GM21576 (cell line): ENCODE measurements around the gene CYP39A1.
"Not testable (repeated sequence)": the region's sequence is repeated elsewhere in the genome, so short reads cannot be mapped to it uniquely, and the experiment has no call there.

ENCODE experiments used
- ATAC-seq: cut with Tn5 transposase; IDR thresholded peaks from one replicate; pipeline ENCODE4 v1.9.1; 2021; ENCODE audit warnings: mild to moderate bottlenecking, moderate library complexity; ENCODE audit not compliant: unreplicated experiment

Gene CYP39A1

DNA sequence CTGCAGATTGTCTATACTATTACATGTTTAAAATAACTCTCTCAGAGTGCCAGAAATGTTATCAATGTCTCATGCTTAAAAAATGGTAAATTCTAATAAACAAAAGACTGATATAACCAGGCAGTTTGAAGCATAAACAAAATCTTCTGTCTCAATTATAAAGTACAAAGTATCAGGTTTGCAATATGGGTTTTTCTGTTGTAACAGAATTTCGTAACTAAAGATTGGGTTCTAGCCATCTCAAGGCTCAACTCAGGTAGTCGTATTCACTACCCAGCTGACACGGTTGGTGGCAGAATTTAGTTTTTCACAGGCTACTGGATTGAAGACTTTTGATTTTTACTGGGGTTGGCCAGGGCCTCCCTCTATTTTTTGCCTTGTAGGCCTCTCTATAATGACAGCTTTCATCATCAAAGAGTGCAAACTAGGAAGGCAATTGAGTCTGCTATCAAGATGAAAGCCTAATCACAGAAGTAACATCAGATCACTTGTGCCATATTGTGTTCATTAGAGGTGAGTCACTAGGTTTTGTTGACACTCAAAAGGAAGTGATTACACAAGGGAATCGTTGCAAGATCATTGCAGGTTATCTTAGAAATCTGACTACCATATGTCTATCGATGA is 3.6 kb downstream of the CYP39A1 start:
- no peak for ATAC-seq

DNA sequence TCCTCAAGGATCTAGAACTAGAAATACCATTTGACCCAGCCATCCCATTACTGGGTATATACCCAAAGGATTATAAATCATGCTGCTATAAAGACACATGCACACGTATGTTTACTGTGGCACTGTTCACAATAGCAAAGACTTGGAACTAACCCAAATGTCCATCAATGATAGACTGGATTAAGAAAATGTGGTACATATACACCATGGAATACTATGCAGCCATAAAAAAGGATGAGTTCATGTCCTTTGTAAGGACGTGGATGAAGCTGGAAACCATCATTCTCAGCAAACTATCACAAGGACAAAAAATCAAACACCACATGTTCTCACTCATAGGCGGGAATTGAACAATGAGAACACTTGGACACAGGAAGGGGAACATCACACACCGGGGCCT is 4.5 kb downstream of the CYP39A1 start:
- ATAC-seq: not testable (repeated sequence)

DNA sequence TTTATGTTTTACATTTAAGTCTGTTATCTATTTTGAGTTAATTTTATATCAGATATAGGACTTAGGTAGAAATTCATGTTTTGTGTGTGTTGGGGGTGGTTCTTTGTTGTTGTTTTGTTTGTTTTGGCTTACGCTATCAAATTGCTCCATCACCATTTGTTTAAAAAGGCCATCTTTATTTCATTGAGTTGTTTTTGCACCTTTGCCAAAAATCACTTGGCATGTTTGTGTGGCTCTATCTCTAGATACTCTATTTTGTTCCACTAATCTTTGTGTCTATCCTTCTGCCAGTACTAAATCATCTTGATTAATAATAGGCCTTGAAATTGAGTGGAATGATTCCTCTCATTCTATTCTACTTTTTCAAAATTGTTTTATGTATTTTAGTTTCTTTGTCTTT is 7.4 kb downstream of the CYP39A1 start:
- no peak for ATAC-seq

DNA sequence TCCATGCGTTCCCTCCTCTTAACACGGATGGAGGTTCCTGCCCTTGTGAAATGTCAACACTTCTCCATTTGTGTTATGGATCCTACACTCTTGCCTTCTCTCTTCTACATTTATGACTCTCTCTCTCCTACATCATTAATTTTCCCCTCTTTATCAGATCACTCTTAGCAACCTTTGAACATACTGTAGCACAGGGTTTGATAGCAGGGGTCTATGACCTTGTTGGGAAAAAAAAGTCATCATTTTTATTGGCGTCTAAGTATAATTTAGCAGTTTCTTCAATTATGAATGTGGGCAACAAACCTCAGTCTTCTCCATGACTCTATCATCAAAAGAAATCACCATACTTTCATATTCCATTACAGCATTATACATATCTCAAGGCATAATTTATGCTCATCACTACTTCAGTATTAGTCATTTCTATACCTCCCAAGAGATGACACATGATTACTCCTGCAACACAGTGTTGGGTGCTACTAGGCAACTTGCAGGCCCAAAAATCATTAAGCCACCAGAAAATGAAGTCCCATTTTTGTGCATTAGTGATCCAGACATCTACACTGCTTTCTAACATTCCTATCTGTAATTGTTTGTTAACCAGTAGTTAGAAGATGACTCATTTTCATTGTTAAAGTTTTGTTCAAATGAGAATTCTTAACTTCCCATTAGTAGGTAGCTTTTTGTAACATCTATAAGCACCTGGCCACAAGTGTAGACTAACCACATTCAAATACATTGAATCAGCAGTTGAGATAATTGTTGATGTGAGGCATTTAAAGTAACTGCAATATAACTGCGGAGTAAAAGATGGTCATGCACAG is 9.5 kb downstream of the CYP39A1 start:
- no peak for ATAC-seq

DNA sequence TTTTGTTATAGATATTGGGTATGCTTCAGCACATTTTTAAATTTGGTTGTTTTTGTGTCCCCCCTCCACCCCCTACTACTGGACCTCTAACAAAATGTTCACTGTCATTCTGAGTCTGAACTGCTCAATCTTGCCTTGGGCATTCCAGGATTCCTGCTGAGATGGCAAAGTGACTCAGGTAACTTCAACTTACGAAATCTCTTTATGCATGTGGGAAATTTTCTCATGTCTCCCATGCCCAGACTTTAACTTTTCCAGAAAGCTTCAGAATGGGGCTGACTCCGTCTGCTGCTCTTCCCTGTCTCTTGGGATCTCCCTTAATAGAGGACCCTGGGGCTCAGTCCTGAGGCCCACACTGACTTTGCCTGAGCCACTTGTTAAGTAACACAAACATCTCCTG is 14.0 kb downstream of the CYP39A1 start:
- no peak for ATAC-seq

DNA sequence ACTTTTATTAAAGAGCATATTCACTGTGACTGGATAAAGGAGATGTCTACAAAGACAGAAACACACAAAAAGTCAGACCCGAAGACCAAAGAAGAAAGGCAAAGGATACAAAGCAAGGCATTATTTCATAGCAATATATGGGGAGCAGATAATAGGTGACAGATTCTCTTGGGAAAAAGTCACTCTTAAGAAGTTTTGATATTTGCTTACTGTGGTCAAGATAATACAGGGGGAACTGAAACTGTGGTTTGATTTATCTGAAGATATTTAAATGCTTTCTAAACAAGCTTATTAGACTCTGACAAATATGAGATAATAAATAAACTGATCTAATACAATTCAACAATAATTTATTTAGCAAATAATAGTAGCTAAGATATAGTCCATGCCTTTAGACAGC is 14.7 kb downstream of the CYP39A1 start:
- ATAC-seq: no peak

DNA sequence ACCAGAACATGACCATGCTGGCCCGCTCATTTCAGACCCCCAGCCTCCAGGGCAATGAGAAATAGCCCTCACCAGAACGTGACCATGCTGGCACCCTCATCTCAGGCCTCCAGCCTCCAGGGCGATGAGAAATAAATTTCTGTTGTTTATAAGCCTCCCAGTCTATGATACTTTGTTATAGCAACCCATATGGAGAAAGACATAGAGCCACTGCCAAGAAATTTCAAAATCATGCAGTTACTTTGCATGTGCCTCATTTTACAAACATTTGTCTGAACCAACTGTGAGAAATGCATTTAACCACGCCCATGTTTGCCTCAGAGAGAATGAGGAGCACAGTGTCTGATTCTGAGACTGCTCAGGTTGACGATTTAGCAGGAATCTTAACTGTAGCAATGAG is 15.5 kb downstream of the CYP39A1 start:
- no peak for ATAC-seq

DNA sequence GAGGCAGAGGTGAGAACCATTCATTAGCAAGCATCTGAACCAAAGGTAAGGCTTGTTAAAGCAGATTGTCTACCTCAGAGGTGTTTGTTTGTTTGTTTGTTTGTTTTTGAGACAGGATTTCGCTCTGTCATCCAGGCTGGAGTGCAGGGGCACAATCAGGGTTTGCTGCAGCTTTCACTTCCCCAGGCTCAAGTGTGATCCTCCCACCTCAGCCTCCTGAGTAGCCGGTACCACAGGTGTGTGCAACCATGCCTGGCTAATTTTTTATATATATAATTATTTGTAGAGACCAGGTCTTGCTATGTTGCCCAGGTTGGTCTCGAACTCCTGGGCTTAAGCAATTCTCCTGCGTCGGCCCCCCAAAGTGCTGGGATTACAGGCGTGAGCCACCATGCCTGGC is 17.2 kb downstream of the CYP39A1 start:
- ATAC-seq: no peak

DNA sequence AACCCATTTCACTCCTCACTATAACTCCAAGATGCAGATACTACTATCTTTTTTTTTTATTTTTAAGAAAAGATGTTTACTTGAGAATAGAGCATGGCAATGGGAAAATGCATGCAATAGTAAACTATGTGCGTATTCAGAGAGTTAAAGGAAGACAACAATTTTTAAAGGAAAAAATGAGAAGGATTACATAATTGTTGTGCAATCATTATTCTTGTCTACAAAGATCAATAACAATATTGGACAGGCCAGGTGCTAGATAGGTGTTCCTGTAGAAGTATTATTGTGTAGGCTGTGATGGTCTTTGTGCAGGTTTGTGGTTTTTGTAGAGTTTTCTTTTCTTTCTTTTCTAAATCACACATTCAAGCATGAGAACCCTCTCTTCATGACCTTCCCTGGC is 20.6 kb downstream of the CYP39A1 start:
- ATAC-seq: no peak

DNA sequence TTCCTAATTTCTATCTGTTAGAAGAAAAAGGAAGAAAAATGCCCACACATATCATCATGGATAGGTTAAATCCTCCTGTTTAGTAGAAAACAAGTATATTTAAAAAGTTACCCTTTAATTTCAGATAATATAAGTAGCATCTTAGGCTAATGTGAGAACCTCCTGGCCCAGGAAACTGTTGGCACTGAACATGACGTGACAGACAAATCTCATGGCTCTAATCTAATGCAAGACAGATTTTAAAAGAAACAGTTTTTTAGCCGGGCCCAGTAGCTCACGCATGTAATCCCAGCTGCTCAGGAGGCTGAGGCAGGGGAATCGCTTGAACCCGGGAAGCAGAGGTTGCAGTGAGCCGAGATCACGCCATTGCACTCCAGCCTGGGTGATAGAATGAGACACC is 22.9 kb downstream of the CYP39A1 start:
- no peak for ATAC-seq

DNA sequence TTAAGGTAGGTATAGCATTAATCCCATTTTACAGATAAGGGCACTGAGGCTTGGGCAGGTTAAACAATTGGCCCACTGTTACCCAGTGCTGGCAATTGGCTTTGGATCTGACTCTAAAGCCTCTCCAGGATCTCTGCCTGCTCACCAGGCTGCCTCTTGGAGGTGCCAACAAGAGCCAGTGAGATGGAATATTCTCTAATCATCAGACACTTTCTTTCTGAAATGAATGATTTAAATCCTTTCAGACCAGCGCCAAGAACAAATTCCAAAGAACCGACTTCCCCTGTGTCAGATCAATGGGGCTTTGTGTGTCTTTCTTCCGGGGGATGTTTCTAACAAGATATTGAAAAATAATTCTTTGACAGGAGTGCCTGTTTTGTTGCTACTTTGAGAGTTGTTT is 23.6 kb downstream of the CYP39A1 start:
- no peak for ATAC-seq

DNA sequence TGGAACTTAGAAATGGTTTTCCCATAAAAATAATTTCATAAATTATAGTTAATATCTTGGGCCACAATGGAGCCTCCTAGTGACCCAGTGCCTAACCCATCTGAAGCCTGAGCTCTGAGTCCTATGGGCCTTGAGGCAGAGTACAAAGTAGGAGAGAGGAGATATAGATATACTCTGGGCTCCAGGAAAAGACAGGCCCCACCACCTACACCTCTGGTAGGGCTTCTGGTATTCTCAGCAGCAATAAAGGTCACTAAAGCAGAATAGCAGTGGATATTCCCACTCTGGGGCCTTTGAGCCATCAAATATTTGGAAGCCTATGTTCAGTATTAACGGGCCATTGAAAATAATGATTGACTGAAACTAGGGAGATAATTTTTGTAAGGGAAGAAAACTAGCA is 24.1 kb downstream of the CYP39A1 start:
- no peak for ATAC-seq

DNA sequence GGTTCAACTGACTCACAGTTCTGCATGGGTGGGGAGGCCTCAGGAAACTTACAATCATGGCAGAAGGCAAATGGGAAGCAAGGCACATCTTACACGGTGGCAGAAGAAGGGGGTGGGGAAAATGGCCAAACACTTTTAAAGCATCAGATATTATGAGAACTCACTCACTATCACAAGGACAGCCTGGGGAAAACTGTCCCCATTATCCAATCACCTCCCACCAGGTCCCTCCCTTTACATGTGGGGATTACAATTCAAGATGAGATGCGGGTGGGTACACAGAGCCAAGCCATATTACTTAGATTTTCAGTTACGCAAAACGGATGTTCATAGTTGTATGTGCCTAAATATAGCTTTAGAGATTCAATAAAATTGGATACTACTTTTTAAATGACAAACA is 25.6 kb downstream of the CYP39A1 start:
- ATAC-seq: no peak

DNA sequence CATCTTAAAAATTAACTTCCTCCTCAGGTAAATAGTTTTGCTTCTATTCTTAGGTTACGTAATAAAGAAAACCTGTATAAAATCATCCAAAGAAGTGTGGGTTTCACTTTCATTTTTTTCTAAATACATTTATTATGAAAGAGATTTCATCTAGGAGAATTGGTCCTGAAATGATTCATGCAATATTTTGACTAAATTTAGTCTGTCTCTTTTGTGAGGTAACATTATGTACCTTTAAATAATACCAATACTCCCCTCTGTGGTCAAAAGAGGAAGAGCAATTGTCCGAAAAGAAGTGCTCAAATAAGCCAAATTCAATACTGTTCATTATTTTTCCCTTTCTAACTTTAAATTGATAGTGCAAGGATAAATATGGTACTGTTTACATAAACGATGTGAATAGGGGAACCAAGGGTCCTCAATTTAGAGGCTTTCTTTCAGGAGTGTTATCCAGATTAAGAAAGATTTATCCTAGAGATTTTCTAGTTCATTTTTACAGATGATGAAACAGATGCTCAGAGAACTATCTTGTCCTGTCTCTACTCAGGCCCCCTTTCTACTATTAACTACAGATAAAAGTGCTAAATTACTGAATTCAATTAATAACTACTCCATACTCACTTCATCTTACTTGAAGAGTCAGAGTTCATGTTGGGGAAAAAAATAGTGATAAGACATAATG is 26.2 kb downstream of the CYP39A1 start:
- peak; percentile 75 for ATAC-seq

DNA sequence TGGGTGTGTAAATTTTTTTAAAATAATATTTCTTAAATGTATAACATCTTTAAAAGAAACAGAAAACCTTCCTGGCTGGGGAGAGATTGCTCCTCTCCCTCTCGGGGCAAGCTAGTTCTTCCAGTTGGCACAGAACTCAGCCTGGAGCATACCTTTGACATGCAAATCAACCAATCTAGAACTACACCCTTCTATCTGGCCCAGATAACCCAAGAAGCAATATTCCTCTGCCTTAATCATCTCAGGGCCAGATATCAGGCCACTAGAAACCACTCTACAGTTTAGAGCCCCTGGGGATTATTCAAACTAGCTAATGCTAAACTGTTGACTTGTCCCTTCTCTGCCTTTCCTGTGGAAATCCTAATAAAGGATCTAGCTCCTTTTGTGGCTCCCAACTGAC is 33.9 kb downstream of the CYP39A1 start:
- ATAC-seq: no peak

DNA sequence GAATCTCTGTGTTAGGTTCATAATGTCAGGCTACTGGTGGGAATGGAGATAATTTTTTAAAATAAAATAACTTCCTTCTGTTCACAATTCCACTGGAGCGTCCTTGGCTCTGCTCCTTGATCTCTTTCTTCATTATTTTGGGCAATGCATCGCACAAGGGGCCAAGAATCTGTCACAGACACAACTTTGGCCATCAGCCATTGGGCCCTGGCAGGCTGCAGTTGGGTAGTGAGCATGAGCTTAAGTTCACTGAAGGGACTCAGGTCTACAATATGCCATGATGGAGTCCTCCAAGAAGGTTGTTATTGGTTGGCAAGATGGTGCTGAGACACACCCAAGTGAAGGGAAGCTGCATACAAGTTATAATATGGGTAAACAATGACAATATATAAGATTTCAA is 40.0 kb downstream of the CYP39A1 start:
- no peak for ATAC-seq

DNA sequence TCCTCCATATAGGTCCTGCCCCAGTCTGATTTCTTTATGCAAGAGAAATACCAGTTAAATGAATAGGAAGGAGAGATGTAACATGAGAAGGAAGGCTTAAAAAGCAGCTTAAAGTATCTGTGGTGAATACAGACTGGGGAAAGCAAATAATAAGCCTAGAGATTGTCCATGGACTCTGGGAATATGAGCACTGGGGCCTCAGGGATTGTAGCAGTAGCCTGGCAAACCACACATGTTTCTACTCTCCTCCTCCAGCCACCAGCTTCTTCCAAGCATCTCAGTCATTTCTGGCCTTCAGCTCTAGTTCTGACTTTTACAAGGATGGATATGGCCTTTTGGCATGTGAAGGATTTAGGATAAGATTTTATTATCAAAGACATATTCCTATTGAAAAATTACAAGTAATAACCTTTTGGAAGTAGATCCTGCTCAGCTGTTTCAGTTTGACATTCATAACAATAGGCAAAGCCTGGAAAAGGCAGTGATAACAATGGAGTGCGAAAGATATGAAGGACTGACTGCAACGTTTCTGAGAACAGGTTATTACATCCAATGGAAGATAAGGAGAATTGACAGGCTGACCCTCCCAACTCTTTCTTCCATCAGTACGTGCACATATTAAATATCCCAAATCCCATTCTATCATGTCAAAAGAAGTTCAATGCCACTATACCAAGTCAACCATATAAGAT is 41.6 kb downstream of the CYP39A1 start:
- no peak for ATAC-seq

DNA sequence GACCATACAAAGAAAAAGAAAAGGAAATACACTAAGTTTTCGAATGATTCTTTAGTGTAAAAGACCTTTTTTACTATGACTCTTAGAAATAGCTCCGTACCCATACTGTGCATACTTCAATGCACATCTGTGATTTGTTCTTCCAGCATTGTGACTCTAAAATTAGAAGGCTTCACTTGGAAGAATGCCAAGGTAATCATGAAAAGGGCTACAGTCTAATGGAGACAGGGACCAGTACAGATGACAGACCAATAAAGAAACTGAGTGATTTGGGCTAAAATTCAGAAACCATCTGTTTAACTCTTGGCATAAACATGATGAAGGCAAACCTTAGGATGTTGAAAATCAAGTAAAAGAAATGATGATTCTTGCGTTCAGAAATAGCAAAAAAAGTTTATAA is 46.3 kb downstream of the CYP39A1 start:
- no peak for ATAC-seq

DNA sequence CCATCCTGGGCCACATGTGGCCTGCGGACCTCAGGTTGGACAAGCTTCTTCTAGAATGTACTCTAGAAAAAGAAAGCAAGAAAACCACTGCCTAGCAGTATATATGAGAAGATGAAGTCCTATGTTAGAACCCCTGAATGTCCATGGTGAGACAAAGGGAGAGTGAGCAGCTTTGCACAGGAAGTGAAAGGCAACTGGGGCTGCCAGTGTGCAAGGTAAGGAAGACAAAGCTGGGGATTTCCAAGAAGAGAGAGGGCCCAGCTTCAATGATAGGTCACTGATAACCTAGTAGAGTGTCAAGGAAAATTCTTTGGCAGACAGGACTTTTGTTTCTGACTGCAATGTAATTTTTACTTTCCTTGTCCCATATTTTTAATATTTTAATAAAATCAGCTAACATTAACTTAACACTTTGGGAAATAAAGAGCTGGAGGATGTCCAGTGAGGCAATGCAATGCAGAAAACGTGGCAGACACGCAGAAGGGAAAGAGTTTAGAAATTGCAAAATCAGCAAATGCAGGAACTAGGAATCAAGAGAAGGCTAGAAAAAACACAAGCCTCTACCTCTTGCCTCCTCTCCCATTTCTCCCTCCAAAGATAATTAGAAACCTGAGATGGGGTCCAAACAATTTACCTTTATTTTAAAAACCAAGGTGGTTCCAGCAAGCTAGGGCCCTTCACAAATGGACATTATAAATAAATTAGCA is 47.4 kb downstream of the CYP39A1 start:
- no peak for ATAC-seq

DNA sequence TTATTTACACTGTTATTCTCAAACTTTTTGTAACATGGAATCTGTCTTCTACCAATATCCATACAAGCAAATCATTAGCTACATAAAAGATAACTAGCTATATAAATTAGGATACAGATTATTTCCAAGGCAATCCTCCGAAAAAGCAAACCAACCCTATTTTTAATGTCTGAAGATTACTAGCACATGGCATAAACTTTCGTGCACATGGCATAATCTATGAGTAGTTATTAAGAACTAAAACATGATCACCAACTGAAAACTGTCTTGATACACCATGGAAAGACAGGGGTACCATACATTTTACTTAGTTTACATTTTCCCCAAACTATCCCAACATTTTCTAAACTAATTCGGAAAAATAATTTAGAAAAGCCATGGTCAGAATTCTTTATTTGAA is 54.4 kb downstream of the CYP39A1 start:
- no peak for ATAC-seq

DNA sequence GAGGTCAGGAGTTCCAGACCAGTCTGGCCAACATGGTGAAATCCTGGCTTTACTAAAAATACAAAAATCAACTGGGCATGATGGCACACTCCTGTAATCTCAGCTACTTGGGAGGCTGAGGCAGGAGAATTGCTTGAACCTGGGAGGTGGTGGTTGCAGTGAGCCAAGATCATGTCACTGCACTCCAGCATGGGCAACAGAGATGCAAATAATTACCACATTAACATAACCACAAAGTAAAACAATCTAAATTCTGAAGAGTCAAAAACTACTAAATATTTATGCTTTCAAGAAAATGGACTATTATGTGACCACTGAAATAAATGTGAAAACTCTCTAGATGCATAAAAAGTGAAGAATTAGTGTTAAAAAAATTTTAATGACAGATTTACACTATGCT is 59.9 kb downstream of the CYP39A1 start:
- no peak for ATAC-seq
